ENCODE data around the gene ACSL3.

ACSL3 gene

DNA sequence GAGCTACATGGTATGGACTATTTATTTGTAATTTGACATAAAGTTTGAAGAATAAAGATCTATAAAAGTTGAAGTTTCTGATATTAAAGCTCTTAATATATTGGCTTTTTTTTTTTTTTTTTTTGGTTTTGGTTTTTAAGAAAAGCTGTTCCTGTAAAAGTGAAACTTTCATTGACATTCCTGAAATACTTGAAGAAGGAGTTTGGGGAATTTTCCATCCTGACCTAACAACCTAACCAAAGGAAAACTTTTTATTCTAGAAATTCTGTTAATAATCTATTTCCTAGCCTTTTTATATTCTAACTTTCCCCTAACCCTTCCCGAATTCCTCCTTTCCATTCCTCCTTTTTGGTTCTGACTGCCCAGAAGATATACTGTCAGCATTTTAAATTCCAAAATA, 83.7 kb downstream of the ACSL3 start:
- DNase-seq = no peak

- DNase-seq = no peak
Observed at GRCh38 chr2:222944971-222945740, 84.3 kb downstream of the ACSL3 start.

- no peak for DNase-seq
Observed at GRCh38 chr2:222945887-222946286, 85.1 kb downstream of the ACSL3 start.

DNA sequence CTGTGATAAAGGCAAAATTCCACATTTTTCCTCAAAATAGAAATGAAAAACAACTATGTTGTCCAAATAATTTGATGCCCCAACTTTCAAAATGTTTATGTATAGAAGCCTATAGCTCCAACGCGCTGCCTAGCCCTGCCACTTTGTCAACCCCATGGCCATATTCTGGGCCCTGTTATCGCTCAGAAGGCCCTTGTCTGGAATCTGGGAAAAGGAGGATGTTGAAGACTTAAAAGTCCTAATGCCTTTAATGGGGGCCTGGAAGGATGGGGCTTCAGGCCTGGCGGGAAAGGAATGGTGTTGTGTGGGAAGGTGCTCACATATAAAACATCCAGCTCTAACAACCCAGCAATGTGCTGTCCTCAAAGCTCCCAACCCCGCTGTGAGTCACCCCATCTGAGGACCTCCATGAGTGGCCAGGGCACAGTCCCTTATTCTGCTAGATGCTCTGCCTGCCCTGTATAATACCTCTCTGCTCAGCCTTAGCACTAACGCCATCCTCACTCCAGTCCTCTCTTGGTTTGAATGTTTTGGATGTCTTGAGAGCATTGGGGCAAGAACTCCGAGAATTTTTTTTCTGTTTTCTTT, 86.0 kb downstream of the ACSL3 start:
- no peak for DNase-seq

DNA sequence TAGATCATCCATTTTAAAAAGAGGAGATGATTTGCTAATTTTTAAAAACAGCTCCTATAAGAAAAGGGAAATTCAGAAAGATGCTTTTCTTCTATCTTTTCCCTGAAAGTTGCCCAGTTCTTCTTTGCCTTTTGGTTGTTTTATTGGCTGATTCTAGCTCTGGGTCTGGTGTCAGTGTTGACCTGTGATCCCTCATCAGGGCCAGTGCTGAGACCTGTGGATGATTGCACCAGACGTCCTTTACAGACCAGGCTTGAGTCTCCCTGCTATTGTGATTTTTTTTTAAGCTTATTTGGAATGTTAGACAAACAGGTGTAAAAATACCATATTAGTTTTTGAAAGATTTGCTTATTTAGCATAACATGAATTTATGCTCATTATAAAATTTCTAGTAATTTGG, 88.2 kb downstream of the ACSL3 start:
- no peak for DNase-seq

DNA sequence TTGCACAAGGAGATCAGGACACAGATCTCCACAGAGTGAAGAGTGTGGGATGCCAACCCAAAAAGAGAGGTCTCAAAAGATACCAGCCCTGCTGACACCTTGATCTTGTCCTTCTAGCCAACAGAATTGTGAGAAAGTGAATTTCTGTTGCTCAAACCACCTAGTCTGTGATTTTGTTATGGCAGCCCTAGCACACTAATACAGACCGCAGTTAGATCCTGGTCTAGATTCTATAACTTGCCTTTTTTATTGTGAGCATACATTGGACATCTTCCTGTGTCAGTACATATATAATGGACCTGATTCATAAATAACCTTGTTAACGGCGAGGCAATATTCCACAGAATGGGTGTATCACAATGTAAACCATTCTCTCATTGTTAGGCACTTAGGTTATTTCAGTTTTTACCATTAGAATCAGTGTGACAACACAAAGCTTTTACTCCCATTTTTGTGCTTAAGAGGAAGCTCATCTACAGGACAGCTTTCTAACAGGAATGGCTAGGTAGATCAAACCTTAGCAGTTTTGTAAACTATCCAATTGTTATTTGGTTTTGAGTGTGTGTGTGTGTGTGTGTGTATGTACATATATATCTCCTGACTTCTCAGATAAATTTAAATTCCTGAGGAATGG, 89.0 kb downstream of the ACSL3 start:
- no peak for DNase-seq

GRCh38 chr2:222950638-222951285, 89.9 kb downstream of the ACSL3 start:
- no peak for DNase-seq

DNA sequence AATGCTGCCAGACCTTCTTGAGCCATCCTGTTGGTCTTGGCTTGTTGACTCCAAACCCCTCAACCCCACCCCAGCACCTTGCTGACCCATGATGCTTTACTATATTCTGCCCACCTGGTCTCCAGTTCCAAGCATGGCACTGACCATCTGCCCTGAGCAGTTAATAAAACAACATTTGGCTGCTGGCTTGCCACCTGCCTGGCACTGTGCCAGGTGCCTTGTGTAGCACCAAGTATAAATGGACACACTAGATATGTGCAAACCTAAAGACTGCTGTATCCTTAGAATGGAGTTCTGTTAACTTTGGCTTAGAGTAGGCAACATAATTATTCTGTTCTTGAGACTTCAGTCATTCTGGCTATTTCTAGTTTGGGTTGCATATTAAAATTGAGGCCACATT, 91.4 kb downstream of the ACSL3 start:
- no peak for DNase-seq

DNA sequence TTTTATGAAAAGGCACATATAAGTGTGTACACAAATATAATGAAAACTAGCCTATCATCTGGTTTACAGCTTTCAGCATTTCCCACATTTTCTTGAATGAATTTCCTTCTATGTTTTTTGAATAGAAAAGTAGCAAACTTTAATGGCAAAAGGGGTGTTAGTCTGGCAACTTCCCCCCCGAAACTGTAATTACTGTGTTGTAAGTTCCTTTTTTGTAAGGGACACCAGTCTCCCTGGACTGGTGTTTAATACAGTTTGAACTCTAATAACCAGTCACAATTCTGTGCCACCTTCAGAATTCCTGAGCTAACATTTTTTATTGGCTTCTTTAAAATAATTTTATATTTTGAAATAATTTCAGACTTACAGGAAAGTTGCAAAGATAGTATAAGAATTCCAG, 94.2 kb downstream of the ACSL3 start:
- DNase-seq = no peak

GRCh38 chr2:222959358-222959757, 98.5 kb downstream of the ACSL3 start:
- DNase-seq = no peak

DNA sequence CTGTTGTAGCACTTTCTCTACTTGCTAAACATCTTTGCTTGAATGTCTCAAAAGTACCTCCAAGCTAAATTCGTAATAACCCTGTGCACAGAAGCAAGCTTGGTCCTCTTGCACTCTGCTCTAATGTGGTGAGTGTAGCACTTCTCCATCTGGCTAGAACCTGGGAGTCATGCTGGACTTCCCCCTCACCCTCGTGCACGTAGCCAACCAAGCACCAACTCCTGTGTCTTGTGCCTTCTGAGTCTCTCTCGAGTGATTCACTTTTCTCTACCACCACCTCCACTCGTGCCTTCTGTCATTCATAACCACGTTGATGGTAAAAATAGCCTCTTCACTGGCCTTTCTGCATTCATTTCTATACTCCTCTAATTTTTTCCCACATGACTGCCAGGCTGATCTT, 99.3 kb downstream of the ACSL3 start:
- no peak for DNase-seq

GRCh38 chr2:222963641-222964040, 102.8 kb downstream of the ACSL3 start:
- no peak for DNase-seq

- no peak for DNase-seq
Observed at GRCh38 chr2:222964376-222965031, 103.7 kb downstream of the ACSL3 start.

DNA sequence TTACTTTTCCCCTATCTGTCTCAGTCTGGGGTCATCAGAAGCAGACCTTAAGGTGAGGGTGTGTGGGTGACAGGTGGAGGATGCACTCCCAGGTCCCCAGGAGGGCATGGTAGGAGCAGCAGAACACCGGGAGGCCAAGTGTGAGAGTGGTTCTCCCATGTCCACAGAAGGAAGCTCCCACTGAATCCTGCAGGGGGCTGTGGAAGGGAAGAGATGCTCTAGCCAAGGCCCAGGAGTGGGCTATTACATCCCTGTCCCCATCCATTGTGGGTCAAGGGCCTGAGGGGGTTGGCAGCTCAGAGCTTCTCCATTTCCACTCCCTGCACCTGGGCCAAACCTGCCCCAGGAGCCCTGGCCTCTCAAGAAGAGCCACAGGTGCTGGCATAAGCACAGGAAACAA, 104.7 kb downstream of the ACSL3 start:
- DNase-seq = no peak

DNA sequence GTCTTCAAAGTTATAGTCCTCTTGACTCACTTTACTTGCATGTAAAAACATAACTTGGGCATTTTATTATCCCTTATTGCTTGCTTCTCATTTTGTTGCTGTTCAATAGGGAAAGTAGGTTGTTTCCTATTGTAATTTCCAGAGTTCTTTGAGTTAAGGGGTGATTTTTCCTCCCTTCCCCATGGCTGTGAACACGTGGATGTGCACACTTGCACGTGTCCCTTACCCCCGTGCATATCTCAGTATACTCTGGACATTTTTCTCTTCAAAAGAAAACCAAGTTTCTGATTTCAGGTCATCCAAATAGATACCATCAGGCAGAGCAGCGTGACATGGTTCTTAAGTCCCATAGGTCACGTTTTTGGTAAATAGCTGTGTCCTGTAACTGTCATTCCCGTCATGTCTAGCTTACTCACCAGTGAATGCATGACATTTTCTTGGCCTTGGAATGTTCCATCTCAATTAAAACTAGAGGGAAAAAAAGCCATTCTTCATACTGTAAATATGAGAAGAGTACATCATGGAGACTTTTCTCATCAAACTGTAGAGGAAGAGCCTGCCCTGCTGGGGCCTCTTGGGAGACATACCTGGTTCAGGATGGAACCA, 107.8 kb downstream of the ACSL3 start:
- DNase-seq = no peak

- no peak for DNase-seq
Observed at GRCh38 chr2:222969491-222969890, 108.7 kb downstream of the ACSL3 start.

DNA sequence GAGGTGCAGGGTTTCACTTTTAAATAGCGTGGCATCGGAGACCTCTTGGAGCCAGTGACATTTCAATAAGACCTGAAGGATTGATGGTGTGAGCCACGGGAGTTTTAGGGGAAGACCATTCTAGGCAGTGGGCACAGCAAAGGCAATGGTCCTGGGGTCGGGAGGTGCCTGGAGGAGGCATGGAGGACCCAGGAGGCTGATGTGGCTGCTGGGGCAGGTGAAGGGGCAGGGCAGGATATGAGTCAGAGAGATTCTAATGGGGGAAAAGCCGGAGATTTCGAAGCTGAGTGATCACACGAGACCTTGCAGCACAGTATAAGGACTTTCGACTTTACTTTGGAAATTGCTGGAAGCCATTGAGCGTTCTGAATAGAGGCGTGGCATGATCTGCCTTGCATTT, 111.6 kb downstream of the ACSL3 start:
- no peak for DNase-seq

- no peak for DNase-seq
Observed at GRCh38 chr2:222973237-222973636, 112.4 kb downstream of the ACSL3 start.

DNA sequence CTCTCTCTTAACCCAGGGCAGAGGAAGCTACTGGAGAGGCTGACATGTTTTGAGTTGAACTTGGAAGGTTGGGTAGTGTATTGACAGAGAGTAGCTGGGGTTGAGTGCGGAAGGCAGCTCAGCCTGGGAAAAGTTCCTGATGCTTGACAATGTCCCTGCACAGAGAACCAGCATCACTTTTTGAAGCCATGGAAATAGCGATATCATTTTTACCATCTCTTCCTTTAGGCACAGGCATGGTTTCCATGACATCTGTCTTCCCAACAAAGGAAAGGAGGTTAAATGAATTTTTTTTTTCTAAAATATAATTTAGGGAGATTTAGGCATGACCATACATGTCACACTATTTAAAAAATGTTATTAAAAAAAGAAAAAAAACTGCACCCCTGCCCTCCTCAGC, 112.9 kb downstream of the ACSL3 start:
- DNase-seq = no peak

DNA sequence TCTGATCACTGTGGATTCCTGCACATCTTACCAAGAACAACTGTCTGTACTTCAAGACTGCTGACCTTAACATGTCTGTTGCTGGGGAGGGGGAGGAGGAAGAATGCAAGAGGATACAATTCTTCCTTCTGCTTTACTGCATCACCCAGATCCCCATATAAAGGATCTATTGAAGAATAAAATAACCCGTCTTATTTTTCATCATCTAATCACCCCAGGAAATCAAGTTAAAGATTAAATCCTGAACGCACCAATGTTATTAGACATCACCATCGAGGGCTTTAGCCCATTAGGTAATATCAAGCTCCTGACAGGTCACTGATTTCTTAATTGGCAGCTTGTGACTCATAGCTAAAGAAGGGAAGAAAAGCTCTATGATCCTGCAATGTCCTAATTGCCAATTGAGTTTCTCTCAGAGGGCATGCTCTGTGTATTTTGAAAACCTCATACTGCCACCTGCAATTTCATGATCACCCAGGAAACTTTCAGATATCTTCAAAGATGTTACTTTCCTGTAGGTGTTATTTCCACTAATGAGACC, 115.8 kb downstream of the ACSL3 start:
- no peak for DNase-seq

GRCh38 chr2:222977121-222977520, 116.3 kb downstream of the ACSL3 start:
- DNase-seq = no peak

DNA sequence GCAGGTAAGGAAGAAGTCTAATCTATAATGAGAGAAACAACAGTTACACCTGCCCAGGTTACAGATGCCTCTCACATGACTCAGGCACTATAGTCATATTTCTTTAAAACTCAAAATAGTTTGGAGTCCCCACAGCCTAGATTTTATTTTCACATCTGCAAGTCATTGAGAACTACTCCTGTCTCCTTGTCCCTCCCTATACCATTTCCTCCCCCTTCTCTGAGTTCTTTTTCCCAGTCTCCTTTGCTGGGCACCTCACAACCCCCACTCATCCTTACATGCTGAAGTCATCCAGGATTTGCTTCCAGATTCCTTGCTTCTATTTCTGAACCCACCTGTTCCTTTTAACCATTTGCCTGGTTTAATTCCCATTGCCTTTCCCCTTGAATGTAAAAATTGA, 118.0 kb downstream of the ACSL3 start:
- no peak for DNase-seq

GRCh38 chr2:222979484-222979883, 118.6 kb downstream of the ACSL3 start:
- no peak for DNase-seq
